T47D (cell line): Measurements from ENCODE around the gene SLC13A5.
"Not testable (repeated sequence)": the region's sequence is repeated elsewhere in the genome, so short reads cannot be mapped to it uniquely, and the experiment has no call there.

Source experiments
- DNase-seq, 2 experiments: peaks; one replicate each; pipeline versions ENCODE4 v3.0.0 to v3.0.0-alpha.2; 2011 to 2012; ENCODE audit warnings: low read depth in 1 of 2, low spot score in 1 of 2
- JUND ChIP-seq: IDR thresholded peaks from 2 replicates; pipeline ENCODE4 v1.6.1; 2012; ENCODE audit warnings: low read depth
- in situ Hi-C: cut with HindIII; loops from 2 replicates; pipeline ENCODE4 v1.10.0; 2016; ENCODE audit warnings: low sequenced_read_pairs, low pct_unique_long_range_greater_than_20kb

The SLC13A5 gene

DNA sequence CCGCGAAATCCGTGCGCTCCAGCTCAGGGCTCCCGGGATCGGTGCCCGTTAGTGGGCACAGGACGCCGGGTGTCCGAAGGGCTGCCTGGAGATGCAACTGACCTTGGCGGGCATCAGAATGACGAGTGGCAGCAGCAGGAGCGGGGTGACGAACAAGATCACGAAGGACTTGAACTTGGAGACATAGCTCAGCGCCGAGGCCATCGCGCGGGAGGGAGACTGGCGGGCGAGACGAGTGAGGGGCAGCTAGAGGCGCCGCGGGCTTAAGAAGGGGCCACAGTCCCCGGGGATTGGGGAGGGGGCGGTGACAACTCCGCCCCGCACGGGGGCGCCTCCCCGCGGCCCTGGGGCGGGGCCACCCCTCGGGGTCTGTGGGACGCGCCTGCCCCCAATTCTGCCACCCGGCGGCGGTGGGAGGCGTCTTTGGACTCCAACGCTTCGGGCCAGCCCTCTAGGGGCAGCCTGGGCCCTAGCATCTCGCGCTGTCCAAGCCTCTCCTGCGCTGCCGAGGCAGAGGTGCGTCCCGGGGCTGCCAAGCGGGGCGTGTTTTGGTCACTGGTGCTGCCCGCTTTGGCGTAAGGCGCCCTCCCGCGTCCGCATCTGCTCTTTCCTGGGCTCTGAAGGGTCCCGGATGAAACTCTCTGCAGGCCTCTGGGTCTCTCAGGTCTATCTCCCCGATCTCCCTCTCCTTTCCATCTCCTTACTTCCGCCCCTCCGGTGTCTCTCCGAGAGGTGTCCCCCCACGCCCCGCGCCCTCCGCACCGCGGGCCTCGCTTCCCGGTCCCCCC, at the start of gene SLC13A5:
SLC13A5 (minus strand) TSS at position 240 of the 788 bp plus-strand sequence; CDS start at position 204, 36 bp downstream.
- in situ Hi-C loops, result no loop called here
- no peak for TF ChIP-seq JUND
- no peak for DNase-seq

- no peak for TF ChIP-seq JUND
- in situ Hi-C loops, result no loop called here
- no peak for DNase-seq
Measured at GRCh38 chr17:6761779-6762178, 48.6 kb upstream of the SLC13A5 start.

- no peak for TF ChIP-seq JUND
- in situ Hi-C loops, result no loop called here
- no peak for DNase-seq
Measured at GRCh38 chr17:6757747-6758146, 44.6 kb upstream of the SLC13A5 start.

GRCh38 chr17:6756425-6757031, 43.4 kb upstream of the SLC13A5 start:
- in situ Hi-C loops, result no loop called here
- no peak for TF ChIP-seq JUND
- DNase-seq, result no peak

GRCh38 chr17:6755731-6756184, 42.6 kb upstream of the SLC13A5 start, which contains the start of gene XAF1:
TSS of gene XAF1 (plus strand) at chr17:6756046. CDS start at chr17:6756079, 33 bp downstream.
- no peak for TF ChIP-seq JUND
- peak in 1 of 2 experiments; percentile 23 for DNase-seq
- in situ Hi-C loops, result no loop called here

- no peak for TF ChIP-seq JUND
- no peak for DNase-seq
- in situ Hi-C loops, result no loop called here
Measured at GRCh38 chr17:6755281-6755680, 42.1 kb upstream of the SLC13A5 start.

GRCh38 chr17:6753546-6753945, 40.4 kb upstream of the SLC13A5 start:
- DNase-seq, result no peak
- in situ Hi-C loops, result no loop called here
- no peak for TF ChIP-seq JUND

DNA sequence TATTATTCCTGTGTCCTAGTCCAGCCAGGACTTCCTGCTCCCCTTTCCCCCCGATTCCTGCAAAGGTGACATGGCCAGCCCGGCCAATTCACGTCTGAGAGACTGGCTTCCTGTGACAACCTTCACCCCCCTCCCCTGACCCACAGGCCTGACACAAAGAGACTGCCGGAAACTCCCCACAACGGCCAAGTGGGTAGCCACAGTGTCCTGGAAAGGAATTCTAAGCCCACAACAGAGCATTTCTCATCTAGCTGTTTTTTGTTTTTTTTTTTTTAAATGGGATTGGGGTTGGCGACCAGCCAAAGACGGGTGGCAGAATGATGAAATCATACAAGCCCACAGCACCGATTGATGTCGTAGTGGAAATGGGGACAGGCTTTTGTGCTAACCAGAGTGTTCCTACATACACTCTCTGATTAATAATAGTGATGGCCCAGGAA, 39.9 kb upstream of the SLC13A5 start:
- in situ Hi-C loops, result no loop called here
- no peak for DNase-seq
- TF ChIP-seq JUND, result no peak

GRCh38 chr17:6752068-6752909, 39.1 kb upstream of the SLC13A5 start:
- no peak for DNase-seq
- in situ Hi-C loops, result no loop called here
- no peak for TF ChIP-seq JUND

DNA sequence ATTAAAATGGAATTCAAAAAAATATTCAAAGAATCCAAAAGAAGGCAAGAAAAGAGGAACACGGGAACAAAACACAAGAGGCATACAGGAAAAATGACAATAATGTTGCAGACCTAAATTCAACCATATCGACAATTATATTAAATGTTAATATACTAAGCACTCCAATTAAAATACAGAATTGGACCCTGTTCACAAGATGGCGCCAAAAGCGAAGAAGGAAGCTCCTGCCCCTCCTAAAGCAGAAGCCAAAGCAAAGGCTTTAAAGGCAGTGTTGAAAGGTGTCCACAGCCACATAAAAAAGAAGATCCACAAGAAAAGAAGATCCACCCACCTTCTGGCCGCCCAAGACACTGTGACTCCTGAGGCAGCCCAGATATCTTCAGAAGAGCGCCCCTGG, 36.4 kb upstream of the SLC13A5 start:
- in situ Hi-C loops, result no loop called here
- no peak for TF ChIP-seq JUND
- no peak for DNase-seq

- DNase-seq, result no peak
- in situ Hi-C loops, result no loop called here
- no peak for TF ChIP-seq JUND
Measured at GRCh38 chr17:6748617-6749016, 35.4 kb upstream of the SLC13A5 start.

DNA sequence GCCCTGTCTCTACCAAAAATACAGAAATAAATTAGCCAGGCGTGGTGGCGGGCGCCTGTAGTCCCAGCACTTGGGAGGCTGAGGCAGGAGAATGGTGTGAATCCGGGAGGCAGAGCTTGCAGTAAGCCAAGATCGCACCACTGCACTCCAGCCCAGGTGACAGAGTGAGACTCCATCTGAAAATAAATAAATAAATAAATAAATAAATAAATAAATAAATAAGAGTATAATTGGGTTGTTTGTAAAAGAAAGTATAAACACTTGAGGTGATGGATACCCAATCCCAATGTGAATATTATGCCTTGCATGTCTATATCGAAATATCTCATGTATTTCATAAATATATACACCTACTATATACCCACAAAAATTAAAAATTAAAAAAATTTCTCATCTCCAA, 33.5 kb upstream of the SLC13A5 start:
- in situ Hi-C loops, DNase-seq: not testable (repeated sequence)

DNA sequence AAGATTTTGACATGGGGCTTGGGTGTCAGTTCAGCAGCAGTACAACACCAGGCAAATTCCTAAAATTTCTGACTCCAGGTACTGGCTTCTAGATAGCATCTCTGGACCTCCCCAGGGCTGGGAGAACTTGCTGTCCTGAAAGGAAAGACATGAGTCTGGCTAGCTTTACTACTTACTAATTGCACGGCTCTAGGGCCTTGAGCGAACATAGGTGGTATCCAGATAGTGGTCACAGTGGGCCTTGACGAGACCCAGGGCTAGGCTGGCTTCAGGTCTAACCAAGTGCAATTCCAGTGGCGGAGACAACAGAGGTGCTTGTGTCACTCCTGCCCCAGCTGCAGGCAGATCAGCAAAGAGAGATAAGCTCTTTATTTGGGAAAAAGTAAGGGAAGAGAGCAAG, 16.4 kb upstream of the SLC13A5 start:
- in situ Hi-C loops, result no loop called here
- DNase-seq, result no peak
- no peak for TF ChIP-seq JUND
